Left lung (tissue), 10 donors: ENCODE data around the gene C2CD2L. TPM values are rescaled to one million over a fixed set of nuclear protein-coding genes. Genes with fewer than 3 reads are reported as not detected.
A peak's percentile ranks its signal among the peaks of the same experiment; 100 is the strongest.

Source experiments
- ATAC-seq: fragments of 200-7000 bp; cut with Tn5 transposase; one replicate; pipeline ENCODE4 v1.9.1; 2020; ENCODE audit warnings: moderate library complexity
- DNase-seq, 4 donors: peaks; one replicate each; pipeline ENCODE4 v3.0.0-alpha.2; 2013 to 2020
- H3K27ac ChIP-seq, 2 donors: fragments of 200-600 bp; sonication (generic) in 1 of 2; one replicate each; pipeline versions ENCODE4 v1.5.0 to v1.8.0; 2020 to 2021
- H3K27me3 ChIP-seq, 2 donors: fragments of 200-600 bp; sonication (generic) in 1 of 2; one replicate each; pipeline versions ENCODE4 v1.5.0 to v1.8.0; 2020 to 2021
- H3K36me3 ChIP-seq, 2 donors: fragments of 200-600 bp; sonication (generic) in 1 of 2; one replicate each; pipeline versions ENCODE4 v1.5.0 to v1.8.0; 2020 to 2021
- H3K4me1 ChIP-seq, 2 donors: fragments of 200-600 bp; one replicate each; pipeline ENCODE4 v1.8.0; 2021
- H3K4me3 ChIP-seq, 2 donors: fragments of 200-600 bp; sonication (generic) in 1 of 2; one replicate each; pipeline versions ENCODE4 v1.5.0 to v1.8.0; 2020 to 2021; ENCODE audit warnings: mild to moderate bottlenecking in 1 of 2
- H3K9me3 ChIP-seq, 2 donors: fragments of 200-600 bp; sonication (generic) in 1 of 2; one replicate each; pipeline versions ENCODE4 v1.5.0 to v1.8.0; 2020 to 2021
- intact Hi-C, 2 donors: fragments of 100-400 bp; cut with DNase I; formaldehyde crosslinking; loops; one replicate each; pipeline versions ENCODE4 v1.11.2 to v1.14.2; 2022
- polyA plus RNA-seq, 6 donors: library from polyadenylated mRNA; unstranded; fragments of 120-200 nt; gene quantifications; one replicate each; pipeline ENCODE4 v1.2.1, GENCODE V29; 2013; ENCODE audit not compliant: insufficient read length in 6 of 6
- total RNA-seq, 2 donors: library from RNA; stranded (reverse); fragmentation: NEBNext Ultra II Directional; extraction: Animal tissue kit (Norgen Biotek cat#: 25700); gene quantifications; one replicate each; pipeline ENCODE4 v1.2.1, GENCODE V29; 2021
- TF ChIP-seq, protein P1 (sequence below), 2 donors: fragments of 200-600 bp; sonication (generic) in 1 of 2; IDR thresholded peaks; one replicate each; pipeline versions ENCODE4 v1.5.0 to v1.8.0; 2021; ENCODE audit warnings: antibody characterized with exemption in 2 of 2
- donor health status: DM: no; HTN: yes; CAD: no.
- donor health status: DM: no; HTN: no; CAD: no.

The C2CD2L gene
- total and polyA plus RNA-seq, 8 donors, result 7.3 to 18.6 (median 8.0) TPM

DNA sequence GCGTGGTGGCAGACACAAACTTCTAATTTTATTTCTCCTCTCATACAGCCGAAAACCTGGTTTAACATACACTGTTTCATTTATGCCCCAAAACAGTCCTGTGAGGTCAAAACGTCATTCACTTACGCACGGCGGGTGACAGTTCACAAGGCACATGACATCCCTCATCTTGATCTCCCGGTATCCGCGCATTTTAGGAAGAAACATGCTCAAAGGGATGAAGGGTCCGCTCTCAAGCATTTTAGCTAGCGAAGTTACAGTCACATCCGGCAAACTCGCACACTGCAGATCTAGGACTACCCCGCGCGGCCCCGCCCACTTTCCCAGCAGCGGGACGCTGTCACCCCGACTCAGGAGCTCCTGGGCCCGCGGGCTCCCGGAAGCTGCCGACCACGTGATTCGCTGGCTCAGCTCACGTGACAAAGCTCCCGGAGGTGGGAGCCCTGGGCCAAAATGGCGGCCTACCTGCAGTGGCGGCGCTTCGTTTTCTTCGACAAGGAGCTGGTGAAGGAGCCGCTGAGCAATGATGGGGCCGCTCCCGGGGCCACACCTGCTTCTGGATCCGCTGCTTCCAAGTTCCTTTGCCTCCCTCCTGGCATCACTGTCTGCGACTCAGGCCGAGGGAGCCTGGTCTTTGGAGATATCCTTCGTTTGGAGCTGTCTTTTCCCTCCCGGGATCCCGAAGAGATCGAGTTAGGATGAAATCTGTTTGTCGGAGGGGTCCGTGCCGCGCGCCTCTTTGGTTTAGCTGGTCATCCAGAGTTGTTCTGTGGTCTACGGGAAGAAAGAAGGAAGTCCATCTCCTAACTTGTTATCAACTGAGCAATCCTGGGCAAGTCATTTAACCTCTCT lies 39.5 kb upstream of the C2CD2L start, which contains the start of gene VPS11:
VPS11 (plus strand) TSS at position 448 of the 852 bp plus-strand sequence; CDS start at position 454, 6 bp downstream.
- Histone ChIP-seq H3K9me3 (no peaks in the 10 kb centered on the region), H3K36me3 (peaks cover 0 to 30% of the 10 kb centered on the region in 2 donors), H3K27me3 (no peaks in the 10 kb centered on the region), H3K27ac (peak within 1 kb of the TSS; percentile 85 to 91), H3K4me3 (peak within 1 kb of the TSS; percentile 66 to 71), H3K4me1 (peaks cover 7 to 35% of the 10 kb centered on the region in 2 donors)
- intact Hi-C loops, result no loop called here
- peak; percentile 94 to 100 (median 98) for DNase-seq
- TF ChIP-seq, protein P1, sequence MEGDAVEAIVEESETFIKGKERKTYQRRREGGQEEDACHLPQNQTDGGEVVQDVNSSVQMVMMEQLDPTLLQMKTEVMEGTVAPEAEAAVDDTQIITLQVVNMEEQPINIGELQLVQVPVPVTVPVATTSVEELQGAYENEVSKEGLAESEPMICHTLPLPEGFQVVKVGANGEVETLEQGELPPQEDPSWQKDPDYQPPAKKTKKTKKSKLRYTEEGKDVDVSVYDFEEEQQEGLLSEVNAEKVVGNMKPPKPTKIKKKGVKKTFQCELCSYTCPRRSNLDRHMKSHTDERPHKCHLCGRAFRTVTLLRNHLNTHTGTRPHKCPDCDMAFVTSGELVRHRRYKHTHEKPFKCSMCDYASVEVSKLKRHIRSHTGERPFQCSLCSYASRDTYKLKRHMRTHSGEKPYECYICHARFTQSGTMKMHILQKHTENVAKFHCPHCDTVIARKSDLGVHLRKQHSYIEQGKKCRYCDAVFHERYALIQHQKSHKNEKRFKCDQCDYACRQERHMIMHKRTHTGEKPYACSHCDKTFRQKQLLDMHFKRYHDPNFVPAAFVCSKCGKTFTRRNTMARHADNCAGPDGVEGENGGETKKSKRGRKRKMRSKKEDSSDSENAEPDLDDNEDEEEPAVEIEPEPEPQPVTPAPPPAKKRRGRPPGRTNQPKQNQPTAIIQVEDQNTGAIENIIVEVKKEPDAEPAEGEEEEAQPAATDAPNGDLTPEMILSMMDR (IDR thresholded peaks at IDR 0.05), result no peak
- ATAC-seq, result peak; percentile 99

DNA sequence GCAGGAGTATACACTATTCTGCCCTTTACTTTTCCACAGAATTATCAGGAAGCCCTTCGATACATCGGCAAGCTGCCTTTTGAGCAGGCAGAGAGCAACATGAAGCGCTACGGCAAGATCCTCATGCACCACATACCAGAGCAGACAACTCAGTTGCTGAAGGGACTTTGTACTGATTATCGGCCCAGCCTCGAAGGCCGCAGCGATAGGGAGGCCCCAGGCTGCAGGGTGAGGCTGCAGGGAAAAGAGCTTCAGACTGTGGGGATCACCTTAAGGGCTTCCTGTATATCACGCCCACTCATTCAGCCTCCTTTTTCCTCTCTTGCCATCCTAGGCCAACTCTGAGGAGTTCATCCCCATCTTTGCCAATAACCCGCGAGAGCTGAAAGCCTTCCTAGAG lies 29.3 kb upstream of the C2CD2L start:
- H3K27ac ChIP-seq, result no peak overlapping the region
- intact Hi-C loops, result no loop called here
- peaks cover 0 to 99% of the 10 kb centered on the region in 2 donors for H3K36me3 ChIP-seq
- no peaks in the 10 kb centered on the region for H3K27me3 ChIP-seq
- TF ChIP-seq, protein P1 (IDR thresholded peaks at IDR 0.05), result no peak
- ATAC-seq, result no peak
- H3K9me3 ChIP-seq, result no peaks in the 10 kb centered on the region
- H3K4me3 ChIP-seq, result no peak overlapping the region
- peaks cover 0 to 13% of the 10 kb centered on the region in 2 donors for H3K4me1 ChIP-seq
- DNase-seq, result no peak

DNA sequence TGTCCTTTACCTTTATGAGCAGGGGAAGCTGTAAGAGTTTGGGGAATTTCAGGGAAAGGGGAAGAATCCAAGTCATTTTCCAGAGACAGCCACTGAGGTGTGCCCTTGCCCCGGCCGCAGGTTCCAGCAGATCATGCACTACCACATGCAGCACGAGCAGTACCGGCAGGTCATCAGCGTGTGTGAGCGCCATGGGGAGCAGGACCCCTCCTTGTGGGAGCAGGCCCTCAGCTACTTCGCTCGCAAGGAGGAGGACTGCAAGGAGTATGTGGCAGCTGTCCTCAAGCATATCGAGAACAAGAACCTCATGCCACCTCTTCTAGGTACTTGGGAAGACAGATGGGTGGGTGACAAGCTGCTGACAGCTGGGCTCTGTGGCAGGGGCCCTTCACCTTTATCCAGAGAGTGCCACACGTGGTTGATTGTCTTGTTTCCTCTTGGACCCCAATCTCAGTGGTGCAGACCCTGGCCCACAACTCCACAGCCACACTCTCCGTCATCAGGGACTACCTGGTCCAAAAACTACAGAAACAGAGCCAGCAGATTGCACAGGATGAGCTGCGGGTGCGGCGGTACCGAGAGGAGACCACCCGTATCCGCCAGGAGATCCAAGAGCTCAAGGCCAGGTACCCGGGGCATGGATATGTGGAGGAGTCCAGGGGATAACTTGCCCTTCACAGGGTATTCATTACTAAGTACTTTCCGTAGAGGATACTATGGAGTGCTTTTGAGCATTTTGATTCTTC lies 28.3 kb upstream of the C2CD2L start:
- DNase-seq (no peak), ATAC-seq (no peak)
- intact Hi-C loops, result no loop called here
- TF ChIP-seq, protein P1 (IDR thresholded peaks at IDR 0.05), result no peak
- no peak overlapping the region for H3K27ac ChIP-seq
- no peak overlapping the region for H3K4me3 ChIP-seq
- no peaks in the 10 kb centered on the region for H3K9me3 ChIP-seq
- H3K36me3 ChIP-seq, result peaks cover 0 to 90% of the 10 kb centered on the region in 2 donors
- H3K27me3 ChIP-seq, result no peaks in the 10 kb centered on the region
- H3K4me1 ChIP-seq, result peaks cover 0 to 13% of the 10 kb centered on the region in 2 donors

DNA sequence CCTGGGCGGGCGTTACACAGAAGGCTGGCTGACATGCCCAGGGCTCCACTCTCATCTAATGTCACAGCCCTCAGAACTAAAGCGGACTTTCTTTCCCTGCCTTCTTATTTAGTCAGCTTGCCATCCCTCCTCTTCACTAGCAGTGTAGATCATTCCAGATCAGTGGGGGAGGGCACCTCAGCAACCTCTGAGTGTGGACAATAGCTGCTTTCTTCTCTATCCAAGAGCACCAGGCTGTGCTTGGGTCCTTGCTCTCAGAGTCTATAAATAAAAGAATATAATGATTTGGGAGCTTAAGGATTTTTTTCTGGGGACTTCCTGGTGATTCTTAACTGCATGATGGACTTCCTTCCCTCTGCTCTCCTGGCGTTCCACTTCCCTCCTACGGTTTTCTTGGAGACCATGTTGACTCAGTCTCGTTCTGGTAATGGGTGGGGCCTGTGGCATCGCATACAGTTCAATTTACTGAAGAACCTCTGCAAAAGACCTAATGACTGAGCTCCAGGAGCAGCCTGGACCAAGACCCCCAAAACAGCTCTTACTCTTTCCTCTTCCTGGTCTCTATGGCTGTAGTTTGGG lies 25.4 kb upstream of the C2CD2L start:
- H3K4me3 ChIP-seq, result no peak overlapping the region
- TF ChIP-seq, protein P1 (IDR thresholded peaks at IDR 0.05), result no peak
- no peaks in the 10 kb centered on the region for H3K9me3 ChIP-seq
- ATAC-seq (no peak), DNase-seq (no peak)
- H3K27ac ChIP-seq, result peak overlapping the region in 1 of 2 donors; percentile 15
- peaks cover 7 to 30% of the 10 kb centered on the region in 2 donors for H3K4me1 ChIP-seq
- intact Hi-C loops, result no loop called here
- H3K27me3 ChIP-seq, result no peaks in the 10 kb centered on the region
- H3K36me3 ChIP-seq, result peaks cover 0 to 62% of the 10 kb centered on the region in 2 donors
